Panc1 (cell line): ENCODE results near the gene EIF4E2. TPM values are rescaled to one million over a fixed set of nuclear protein-coding genes. Genes with fewer than 3 reads are reported as not detected.

ENCODE experiments used
- ATAC-seq: fragments of 200-7000 bp; cut with Tn5 transposase; 2 replicates; pipeline ENCODE4 v1.9.1; 2020; ENCODE audit warnings: mild to moderate bottlenecking, moderate library complexity
- BruUV-seq: library from RNA; stranded (reverse); fragments of 400-500 nt; replicated peaks from 2 replicates; lab custom pipeline; 2021; lab: Mats Ljungman, UMichigan
- CTCF ChIA-PET: fragments of 300-600 bp; sonication (Branson Sonifier 250); formaldehyde crosslinking; loops from one replicate; lab custom pipeline; 2022; ENCODE audit warnings: antibody characterized with exemption; lab: Charles Lee
- POLR2A ChIA-PET: fragments of 300-600 bp; sonication (Branson Sonifier 250); formaldehyde crosslinking; loops from one replicate; lab custom pipeline; 2022; ENCODE audit warnings: antibody characterized with exemption; lab: Charles Lee
- DNase-seq: peaks from one replicate; pipeline ENCODE4 v3.0.0-alpha.2; 2010; ENCODE audit warnings: low read depth, low spot score
- H3K27ac ChIP-seq: 2 replicates; pipeline ENCODE4 v1.5.1; 2011; ENCODE audit warnings: mild to moderate bottlenecking, low read length, inconsistent platforms
- H3K27me3 ChIP-seq: fragments of 200-500 bp; sonication (Bioruptor generic); 2 replicates; pipeline ENCODE4 v1.6.0; 2014; ENCODE audit warnings: low read length, inconsistent platforms; ENCODE audit not compliant: control insufficient read depth, insufficient read depth
- H3K36me3 ChIP-seq: fragments of 200-500 bp; sonication (Bioruptor generic); 2 replicates; pipeline ENCODE4 v1.5.1; 2014; ENCODE audit warnings: inconsistent platforms, mild to moderate bottlenecking, low read length, moderate library complexity; ENCODE audit not compliant: control insufficient read depth, insufficient read depth
- H3K4me1 ChIP-seq: 2 replicates; pipeline ENCODE4 v1.5.1; 2011; ENCODE audit warnings: inconsistent platforms, mild to moderate bottlenecking, low read length, moderate library complexity; ENCODE audit not compliant: control insufficient read depth, insufficient read depth
- H3K4me3 ChIP-seq, 2 experiments: 2 replicates each; pipeline ENCODE4 v1.5.1; 2011 to 2012; ENCODE audit warnings: low read depth in 2 of 2, low read length in 2 of 2, mild to moderate bottlenecking in 2 of 2, inconsistent platforms in 1 of 2, moderate library complexity in 1 of 2
- H3K9me3 ChIP-seq: fragments of 200-500 bp; sonication (Bioruptor generic); 2 replicates; pipeline ENCODE4 v1.5.1; 2014; ENCODE audit warnings: low read depth, mild to moderate bottlenecking, inconsistent platforms, low read length, moderate library complexity; ENCODE audit not compliant: control insufficient read depth, insufficient read depth
- POLR2AphosphoS5 ChIP-seq: IDR thresholded peaks from 2 replicates; pipeline ENCODE4 v1.6.1; 2012; ENCODE audit warnings: mild to moderate bottlenecking, low read depth, low read length, moderate library complexity
- SIN3A ChIP-seq: IDR thresholded peaks from 2 replicates; pipeline ENCODE4 v1.6.1; 2012; ENCODE audit warnings: low read depth, mild to moderate bottlenecking, low read length, moderate library complexity, borderline replicate concordance; ENCODE audit not compliant: insufficient read depth
- TCF7L2 ChIP-seq: IDR thresholded peaks from 2 replicates; pipeline ENCODE4 v1.6.1; 2011; ENCODE audit warnings: mild to moderate bottlenecking, low read depth, low read length, inconsistent platforms
- in situ Hi-C: cut with HindIII; loops from 2 replicates; pipeline ENCODE4 v1.10.0; 2016; ENCODE audit warnings: low sequenced_read_pairs, low pct_unique_long_range_greater_than_20kb
- intact Hi-C: fragments of 100-400 bp; cut with micrococcal nuclease; formaldehyde crosslinking; loops from one replicate; pipeline ENCODE4 v1.10.0; 2022; ENCODE audit not compliant: unreplicated experiment
- total RNA-seq: library from RNA; stranded (reverse); gene quantifications from one replicate; pipeline ENCODE4 v1.2.1, GENCODE V29; 2021; ENCODE audit not compliant: unreplicated experiment
- TF ChIP-seq, protein P1 (sequence below): fragments of 450-650 bp; IDR thresholded peaks from 2 replicates; pipeline ENCODE4 v1.5.1; 2017; ENCODE audit warnings: mild to moderate bottlenecking
- TF ChIP-seq, protein P2 (sequence below), 2 experiments: IDR thresholded peaks; 2 replicates each; pipeline ENCODE4 v1.6.1; 2011 to 2012; ENCODE audit warnings: low read depth in 2 of 2, control low read depth in 1 of 2, low read length in 1 of 2, mild to moderate bottlenecking in 1 of 2, moderate library complexity in 1 of 2; ENCODE audit not compliant: insufficient read depth in 1 of 2

EIF4E2 gene
- total RNA-seq, 1 experiment from 2014 or later, result 84.0 TPM

DNA sequence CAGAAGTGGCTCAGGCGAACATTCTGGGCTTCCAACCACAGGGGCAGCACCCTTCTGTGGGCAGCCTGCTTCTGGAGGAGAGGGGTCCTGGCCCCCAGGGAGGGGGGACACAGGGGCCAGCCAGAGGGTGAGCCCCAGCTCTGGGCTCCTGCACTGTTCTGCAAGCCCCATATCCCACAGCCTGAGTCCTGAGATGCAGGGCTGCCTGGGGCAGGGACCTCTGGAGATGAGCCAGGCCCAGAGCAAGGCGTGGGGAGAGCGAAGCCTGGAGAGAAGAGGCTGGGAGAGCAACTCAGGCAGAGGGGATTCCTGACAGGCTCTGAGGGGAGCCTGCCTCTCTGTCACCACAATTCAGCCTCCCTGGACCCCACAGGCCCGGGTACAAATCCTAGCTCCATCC lies 43.8 kb upstream of the EIF4E2 start:
- no peak for ATAC-seq
- peaks cover 3% of the 10 kb centered on the region; the same call in 1 of the 2 replicates for H3K27me3 ChIP-seq

GRCh38 chr2:232508251-232508650 lies 42.2 kb upstream of the EIF4E2 start:
- ATAC-seq (no peak), DNase-seq (no peak)
- intact Hi-C loops (no loop called here), in situ Hi-C loops (no loop called here)
- BruUV-seq, result no TSS peak
- CTCF ChIA-PET, result no interaction called here
- no peaks in the 10 kb centered on the region for H3K4me1 ChIP-seq
- no peak overlapping the region for H3K4me3 ChIP-seq
- H3K36me3 ChIP-seq, result no peaks in the 10 kb centered on the region
- H3K27ac ChIP-seq, result no peak overlapping the region
- no peaks in the 10 kb centered on the region for H3K9me3 ChIP-seq
- TF ChIP-seq TCF7L2, result no peak
- TF ChIP-seq, protein P1, sequence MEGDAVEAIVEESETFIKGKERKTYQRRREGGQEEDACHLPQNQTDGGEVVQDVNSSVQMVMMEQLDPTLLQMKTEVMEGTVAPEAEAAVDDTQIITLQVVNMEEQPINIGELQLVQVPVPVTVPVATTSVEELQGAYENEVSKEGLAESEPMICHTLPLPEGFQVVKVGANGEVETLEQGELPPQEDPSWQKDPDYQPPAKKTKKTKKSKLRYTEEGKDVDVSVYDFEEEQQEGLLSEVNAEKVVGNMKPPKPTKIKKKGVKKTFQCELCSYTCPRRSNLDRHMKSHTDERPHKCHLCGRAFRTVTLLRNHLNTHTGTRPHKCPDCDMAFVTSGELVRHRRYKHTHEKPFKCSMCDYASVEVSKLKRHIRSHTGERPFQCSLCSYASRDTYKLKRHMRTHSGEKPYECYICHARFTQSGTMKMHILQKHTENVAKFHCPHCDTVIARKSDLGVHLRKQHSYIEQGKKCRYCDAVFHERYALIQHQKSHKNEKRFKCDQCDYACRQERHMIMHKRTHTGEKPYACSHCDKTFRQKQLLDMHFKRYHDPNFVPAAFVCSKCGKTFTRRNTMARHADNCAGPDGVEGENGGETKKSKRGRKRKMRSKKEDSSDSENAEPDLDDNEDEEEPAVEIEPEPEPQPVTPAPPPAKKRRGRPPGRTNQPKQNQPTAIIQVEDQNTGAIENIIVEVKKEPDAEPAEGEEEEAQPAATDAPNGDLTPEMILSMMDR, result no peak
- TF ChIP-seq SIN3A, result no peak
- TF ChIP-seq, protein P2, sequence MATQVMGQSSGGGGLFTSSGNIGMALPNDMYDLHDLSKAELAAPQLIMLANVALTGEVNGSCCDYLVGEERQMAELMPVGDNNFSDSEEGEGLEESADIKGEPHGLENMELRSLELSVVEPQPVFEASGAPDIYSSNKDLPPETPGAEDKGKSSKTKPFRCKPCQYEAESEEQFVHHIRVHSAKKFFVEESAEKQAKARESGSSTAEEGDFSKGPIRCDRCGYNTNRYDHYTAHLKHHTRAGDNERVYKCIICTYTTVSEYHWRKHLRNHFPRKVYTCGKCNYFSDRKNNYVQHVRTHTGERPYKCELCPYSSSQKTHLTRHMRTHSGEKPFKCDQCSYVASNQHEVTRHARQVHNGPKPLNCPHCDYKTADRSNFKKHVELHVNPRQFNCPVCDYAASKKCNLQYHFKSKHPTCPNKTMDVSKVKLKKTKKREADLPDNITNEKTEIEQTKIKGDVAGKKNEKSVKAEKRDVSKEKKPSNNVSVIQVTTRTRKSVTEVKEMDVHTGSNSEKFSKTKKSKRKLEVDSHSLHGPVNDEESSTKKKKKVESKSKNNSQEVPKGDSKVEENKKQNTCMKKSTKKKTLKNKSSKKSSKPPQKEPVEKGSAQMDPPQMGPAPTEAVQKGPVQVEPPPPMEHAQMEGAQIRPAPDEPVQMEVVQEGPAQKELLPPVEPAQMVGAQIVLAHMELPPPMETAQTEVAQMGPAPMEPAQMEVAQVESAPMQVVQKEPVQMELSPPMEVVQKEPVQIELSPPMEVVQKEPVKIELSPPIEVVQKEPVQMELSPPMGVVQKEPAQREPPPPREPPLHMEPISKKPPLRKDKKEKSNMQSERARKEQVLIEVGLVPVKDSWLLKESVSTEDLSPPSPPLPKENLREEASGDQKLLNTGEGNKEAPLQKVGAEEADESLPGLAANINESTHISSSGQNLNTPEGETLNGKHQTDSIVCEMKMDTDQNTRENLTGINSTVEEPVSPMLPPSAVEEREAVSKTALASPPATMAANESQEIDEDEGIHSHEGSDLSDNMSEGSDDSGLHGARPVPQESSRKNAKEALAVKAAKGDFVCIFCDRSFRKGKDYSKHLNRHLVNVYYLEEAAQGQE (IDR thresholded peaks at IDR 0.05; ENCODE audit: insufficient read depth in 1 of 2, low read depth in 2 of 2, low read length in 1 of 2), result no peak
- peaks cover 3% of the 10 kb centered on the region; the same call in 1 of the 2 replicates for H3K27me3 ChIP-seq
- POLR2A ChIA-PET, result no interaction called here

More for the DNA sequence above, 43.8 kb upstream of the EIF4E2 start:
- intact Hi-C loops (no loop called here), in situ Hi-C loops (no loop called here)
- no peaks in the 10 kb centered on the region for H3K9me3 ChIP-seq
- H3K27ac ChIP-seq, result no peak overlapping the region
- no peaks in the 10 kb centered on the region for H3K36me3 ChIP-seq
- CTCF ChIA-PET, result interaction anchor here (0.7 kb wide), 1 partner anchor 60 kb away, joined by 3 read pairs; no protein-coding TSS in a partner anchor
- no peak for TF ChIP-seq SIN3A
- TF ChIP-seq, protein P1, result no peak
- TF ChIP-seq TCF7L2, result no peak
- no peak for TF ChIP-seq POLR2AphosphoS5
- TF ChIP-seq, protein P2 (IDR thresholded peaks at IDR 0.05; ENCODE audit: insufficient read depth in 1 of 2, low read depth in 2 of 2, low read length in 1 of 2), result no peak
- no peaks in the 10 kb centered on the region; the same call in 1 of the 2 replicates for H3K4me1 ChIP-seq
- BruUV-seq, result no TSS peak
- H3K4me3 ChIP-seq, result no peak overlapping the region
- DNase-seq, result no peak
- POLR2A ChIA-PET, result no interaction called here
